Measurements from ENCODE around the gene AHRR. TPM values are rescaled to one million over a fixed set of nuclear protein-coding genes. Genes with fewer than 3 reads are reported as not detected.
"Not testable (repeated sequence)": the region's sequence is repeated elsewhere in the genome, so short reads cannot be mapped to it uniquely, and the experiment has no call there.

Gene AHRR
- total RNA-seq, 1 donor: 22.5 TPM

GRCh38 chr5:377326-377981, 55.9 kb downstream of the AHRR start:
- no peak for TF ChIP-seq CTCF (IDR thresholded peaks at IDR 0.05; ENCODE audit: insufficient read depth, low read depth, low read length)
- H3K4me3 ChIP-seq (ENCODE audit: low read depth, low read length): no peak overlapping the region
- no peak for DNase-seq (ENCODE audit: low read depth)

GRCh38 chr5:378301-378891, 56.9 kb downstream of the AHRR start:
- no peak for TF ChIP-seq CTCF (IDR thresholded peaks at IDR 0.05; ENCODE audit: insufficient read depth, low read depth, low read length)
- no peak overlapping the region for H3K4me3 ChIP-seq (ENCODE audit: low read depth, low read length)
- no peak for DNase-seq (ENCODE audit: low read depth)

GRCh38 chr5:378976-379742, 57.6 kb downstream of the AHRR start:
- no peak for TF ChIP-seq CTCF (IDR thresholded peaks at IDR 0.05; ENCODE audit: insufficient read depth, low read depth, low read length)
- H3K4me3 ChIP-seq (ENCODE audit: low read depth, low read length): no peak overlapping the region
- DNase-seq (ENCODE audit: low read depth): no peak

- no peak for TF ChIP-seq CTCF (IDR thresholded peaks at IDR 0.05; ENCODE audit: insufficient read depth, low read depth, low read length)
- H3K4me3 ChIP-seq (ENCODE audit: low read depth, low read length): no peak overlapping the region
- no peak for DNase-seq (ENCODE audit: low read depth)
Observed at GRCh38 chr5:380701-381309, 59.3 kb downstream of the AHRR start.

GRCh38 chr5:383066-383465, 61.6 kb downstream of the AHRR start:
- no peak for DNase-seq (ENCODE audit: low read depth)
- no peak for TF ChIP-seq CTCF (IDR thresholded peaks at IDR 0.05; ENCODE audit: insufficient read depth, low read depth, low read length)
- no peak overlapping the region for H3K4me3 ChIP-seq (ENCODE audit: low read depth, low read length)

- no peak overlapping the region for H3K4me3 ChIP-seq (ENCODE audit: low read depth, low read length)
- no peak for TF ChIP-seq CTCF (IDR thresholded peaks at IDR 0.05; ENCODE audit: insufficient read depth, low read depth, low read length)
- DNase-seq (ENCODE audit: low read depth): no peak
Observed at GRCh38 chr5:383621-384020, 62.1 kb downstream of the AHRR start.

GRCh38 chr5:384576-384975, 63.1 kb downstream of the AHRR start:
- not testable (repeated sequence) for DNase-seq (ENCODE audit: low read depth); H3K4me3 ChIP-seq (ENCODE audit: low read depth, low read length)

Measured in fibroblast of villous mesenchyme (primary cell).